Endometrial microvascular endothelial cells (primary cell): ENCODE results near the gene IQSEC1. TPM values are rescaled to one million over a fixed set of nuclear protein-coding genes. Genes with fewer than 3 reads are reported as not detected.

ENCODE experiments used
- in situ Hi-C: cut with HindIII; loops from 2 replicates; pipeline ENCODE4 v1.10.0; 2017; ENCODE audit warnings: low sequenced_read_pairs, low pct_unique_long_range_greater_than_20kb; ENCODE audit errors: inconsistent ontology term
- total RNA-seq: library from RNA; depleted of rRNA; stranded (reverse); fragments of >200 nt; gene quantifications from one replicate; pipeline ENCODE4 v1.2.3, GENCODE V29; 2015; ENCODE audit errors: inconsistent ontology term

The IQSEC1 gene
- total RNA-seq, 1 donor from 2014 or later, result 24.9 TPM

- in situ Hi-C loops, result no loop called here
These were observed 15.1 kb upstream of the IQSEC1 start for GRCh38 chr3:13088028-13089006.

GRCh38 chr3:13087320-13087990, 14.2 kb upstream of the IQSEC1 start:
- in situ Hi-C loops, result no loop called here

GRCh38 chr3:13086531-13086981, 13.3 kb upstream of the IQSEC1 start:
- in situ Hi-C loops, result no loop called here

GRCh38 chr3:13085846-13086179, 12.6 kb upstream of the IQSEC1 start:
- in situ Hi-C loops, result no loop called here

GRCh38 chr3:13085081-13085845, 12.0 kb upstream of the IQSEC1 start:
- in situ Hi-C loops, result no loop called here

GRCh38 chr3:13083898-13084297, 10.7 kb upstream of the IQSEC1 start:
- in situ Hi-C loops, result no loop called here

GRCh38 chr3:13083254-13083653, 10.0 kb upstream of the IQSEC1 start:
- in situ Hi-C loops, result no loop called here

GRCh38 chr3:13082677-13083076, 9.4 kb upstream of the IQSEC1 start:
- in situ Hi-C loops, result no loop called here

- in situ Hi-C loops, result no loop called here
These were observed 8.6 kb upstream of the IQSEC1 start for GRCh38 chr3:13081603-13082360.

- in situ Hi-C loops, result no loop called here
These were observed 7.4 kb upstream of the IQSEC1 start for GRCh38 chr3:13080591-13080990.

- in situ Hi-C loops, result no loop called here
These were observed 6.8 kb upstream of the IQSEC1 start for GRCh38 chr3:13080026-13080425.

GRCh38 chr3:13079510-13079909, 6.3 kb upstream of the IQSEC1 start:
- in situ Hi-C loops, result no loop called here

GRCh38 chr3:13079051-13079450, 5.8 kb upstream of the IQSEC1 start:
- in situ Hi-C loops, result no loop called here

GRCh38 chr3:13078163-13078905, 5.1 kb upstream of the IQSEC1 start:
- in situ Hi-C loops, result no loop called here

- in situ Hi-C loops, result no loop called here
These were observed 4.4 kb upstream of the IQSEC1 start for GRCh38 chr3:13077431-13078162.

- in situ Hi-C loops, result no loop called here
These were observed 2.9 kb upstream of the IQSEC1 start for GRCh38 chr3:13075986-13076654.

GRCh38 chr3:13075318-13075717, 2.1 kb upstream of the IQSEC1 start:
- in situ Hi-C loops, result no loop called here
